Measurements from ENCODE around the gene GRM8.

DNA sequence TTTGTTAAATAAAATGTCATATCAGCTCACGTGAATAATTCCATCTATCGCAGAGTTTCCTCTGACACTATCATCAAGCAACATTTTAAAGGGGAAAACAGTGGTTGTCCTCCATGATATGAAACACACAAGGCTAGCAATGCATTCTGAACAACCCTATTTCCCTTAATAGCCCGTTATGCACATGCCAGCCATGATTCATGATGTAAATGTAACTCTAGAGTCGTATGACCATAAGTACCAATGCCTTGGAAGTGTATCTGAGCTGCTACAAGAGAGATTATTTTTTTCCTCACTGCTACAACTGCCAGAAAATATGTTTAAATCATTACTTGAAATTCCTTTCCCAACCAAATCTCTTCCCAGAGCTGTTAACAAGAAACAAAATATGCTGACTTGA, 159.4 kb downstream of the GRM8 start:
- TF ChIP-seq CTCF (conservative IDR thresholded peaks at IDR 0.05; ENCODE audit: low read length) (no peak), EZH2phosphoT487 (IDR thresholded peaks at IDR 0.05; ENCODE audit: borderline replicate concordance) (no peak)
